ENCODE data around the gene SYNCRIP. TPM values are rescaled to one million over a fixed set of nuclear protein-coding genes. Genes with fewer than 3 reads are reported as not detected.

The SYNCRIP gene
- 25.3 TPM for total RNA-seq

DNA sequence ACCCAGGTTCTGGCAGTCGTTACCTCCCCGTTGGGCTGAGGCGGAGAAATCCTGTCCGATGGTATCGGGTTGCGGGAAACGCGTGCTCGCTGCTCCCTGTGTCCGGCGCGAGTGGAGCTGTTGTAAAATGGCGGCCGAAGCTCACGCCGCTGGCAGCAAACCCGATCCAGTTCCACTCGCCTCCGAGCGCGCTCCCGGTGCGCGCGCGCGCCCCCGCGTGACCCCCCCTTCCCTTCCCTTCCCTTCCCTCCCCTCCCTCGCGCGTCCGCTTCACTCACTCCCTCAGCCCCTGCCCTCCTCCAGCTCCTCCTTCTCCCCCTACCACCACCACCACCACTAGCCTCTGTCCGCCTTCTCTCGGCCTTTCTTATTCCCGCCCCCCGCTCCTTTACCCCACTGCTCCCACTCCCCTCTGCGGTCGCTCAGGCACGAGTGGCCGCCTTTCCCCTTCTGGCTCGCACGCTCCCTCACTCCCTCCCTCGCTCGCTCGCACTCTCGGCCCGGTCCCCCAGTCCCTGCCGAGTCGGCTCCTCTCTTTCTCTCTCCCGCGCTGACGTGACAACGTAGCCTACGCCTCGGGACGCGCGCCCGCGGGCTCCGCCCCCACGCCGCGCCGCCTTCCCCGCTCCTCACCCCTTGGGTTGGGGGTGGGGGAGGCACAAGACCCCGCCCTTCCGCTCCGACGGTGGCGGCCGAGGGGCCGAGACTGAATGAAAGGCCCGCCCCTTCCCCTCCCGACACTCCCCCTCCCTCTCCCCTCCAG, at the start of gene SYNCRIP:
TSS of gene SYNCRIP (minus strand) at position 113 of the 763 bp plus-strand sequence. CDS start 1,447 bp downstream, outside the sequence.
- intact Hi-C loops (cut with DNase I): loop anchor here (1.0 to 10.0 kb wide), 6 partner anchors 35 to 1764 kb away; partner anchors contain the start of genes CFAP206, NT5E and TBX18
- peaks cover 0 to 16% of the 10 kb centered on the region in 2 donors for H3K4me1 ChIP-seq
- H3K27ac ChIP-seq: peak within 1 kb of the TSS; percentile 96 to 97

DNA sequence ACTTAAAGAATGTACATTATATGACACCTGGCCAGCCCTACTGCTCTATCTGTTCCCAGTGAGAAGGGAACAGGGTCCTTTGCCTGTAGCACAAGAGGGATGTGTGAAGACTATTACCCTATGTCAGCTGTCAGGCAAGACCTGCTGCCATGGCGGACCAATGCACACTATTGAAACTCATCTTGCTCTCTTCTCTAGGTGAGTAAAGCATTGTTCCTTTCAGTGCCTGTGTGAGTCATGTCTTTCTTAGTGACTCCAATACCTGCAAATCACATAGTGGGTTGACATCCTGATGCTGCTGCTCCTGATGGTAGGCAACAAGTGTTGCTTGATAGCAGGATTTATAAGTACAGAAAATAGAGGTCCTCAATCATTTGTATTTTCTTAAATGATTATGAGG, 48.8 kb upstream of the SYNCRIP start:
- no peaks in the 10 kb centered on the region for H3K9me3 ChIP-seq
- H3K36me3 ChIP-seq: no peaks in the 10 kb centered on the region
- intact Hi-C loops (cut with DNase I): no loop called here
- H3K4me1 ChIP-seq: no peaks in the 10 kb centered on the region
- no peak overlapping the region for H3K4me3 ChIP-seq
- H3K27me3 ChIP-seq: no peaks in the 10 kb centered on the region
- H3K27ac ChIP-seq: no peak overlapping the region
- TF ChIP-seq, protein P1, sequence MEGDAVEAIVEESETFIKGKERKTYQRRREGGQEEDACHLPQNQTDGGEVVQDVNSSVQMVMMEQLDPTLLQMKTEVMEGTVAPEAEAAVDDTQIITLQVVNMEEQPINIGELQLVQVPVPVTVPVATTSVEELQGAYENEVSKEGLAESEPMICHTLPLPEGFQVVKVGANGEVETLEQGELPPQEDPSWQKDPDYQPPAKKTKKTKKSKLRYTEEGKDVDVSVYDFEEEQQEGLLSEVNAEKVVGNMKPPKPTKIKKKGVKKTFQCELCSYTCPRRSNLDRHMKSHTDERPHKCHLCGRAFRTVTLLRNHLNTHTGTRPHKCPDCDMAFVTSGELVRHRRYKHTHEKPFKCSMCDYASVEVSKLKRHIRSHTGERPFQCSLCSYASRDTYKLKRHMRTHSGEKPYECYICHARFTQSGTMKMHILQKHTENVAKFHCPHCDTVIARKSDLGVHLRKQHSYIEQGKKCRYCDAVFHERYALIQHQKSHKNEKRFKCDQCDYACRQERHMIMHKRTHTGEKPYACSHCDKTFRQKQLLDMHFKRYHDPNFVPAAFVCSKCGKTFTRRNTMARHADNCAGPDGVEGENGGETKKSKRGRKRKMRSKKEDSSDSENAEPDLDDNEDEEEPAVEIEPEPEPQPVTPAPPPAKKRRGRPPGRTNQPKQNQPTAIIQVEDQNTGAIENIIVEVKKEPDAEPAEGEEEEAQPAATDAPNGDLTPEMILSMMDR (IDR thresholded peaks at IDR 0.05): no peak
- DNase-seq (ENCODE audit: low spot score in 2 of 2): no peak

More for the DNA sequence above, at the start of gene SYNCRIP:
- Histone ChIP-seq H3K27me3 (no peaks in the 10 kb centered on the region), H3K9me3 (no peaks in the 10 kb centered on the region), H3K36me3 (peaks cover 0 to 18% of the 10 kb centered on the region in 2 donors), H3K4me3 (peak within 1 kb of the TSS; percentile 93 to 95)
- DNase-seq (ENCODE audit: low spot score in 2 of 2): peak; percentile 95 to 100
- TF ChIP-seq, protein P1 (IDR thresholded peaks at IDR 0.05): no peak

DNA sequence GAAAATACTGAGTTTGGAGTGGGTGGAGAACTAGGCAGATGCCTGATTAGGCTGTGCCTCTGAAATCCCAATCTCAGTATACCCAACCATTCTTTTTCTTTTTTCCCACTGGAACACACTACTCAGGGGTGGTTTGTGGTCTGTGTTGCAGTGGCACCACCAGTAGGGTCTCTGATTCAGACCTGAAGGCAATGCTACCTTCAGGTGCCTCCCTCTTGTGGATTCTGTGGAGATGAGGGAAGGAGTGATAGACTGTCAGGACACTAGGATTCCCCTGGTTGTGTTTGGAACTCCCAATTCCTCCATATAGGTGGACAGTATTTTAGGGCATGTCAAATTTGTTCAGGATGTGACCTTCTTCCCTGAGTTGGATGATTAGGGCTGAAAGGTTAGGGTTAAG, 47.4 kb upstream of the SYNCRIP start:
- DNase-seq (ENCODE audit: low spot score in 2 of 2): no peak

DNA sequence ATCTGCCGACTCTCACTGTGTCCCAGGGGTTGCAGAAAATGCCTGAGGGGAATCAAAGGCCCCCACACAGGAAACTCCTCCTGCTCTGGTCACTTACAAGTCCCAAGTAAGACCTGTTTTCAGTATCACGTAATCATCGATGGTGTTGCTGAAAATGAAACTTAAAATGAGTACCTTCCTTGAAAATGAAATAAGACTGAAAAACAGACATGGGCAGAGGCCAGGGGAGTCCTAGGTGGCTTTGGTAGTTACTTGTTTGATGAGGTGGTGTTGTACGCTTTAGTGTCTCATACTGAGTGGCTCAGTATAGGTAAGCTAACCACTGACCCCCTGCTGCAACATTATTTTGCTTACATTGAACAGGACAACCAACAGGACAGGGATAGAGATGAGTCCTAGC, 43.0 kb upstream of the SYNCRIP start:
- Histone ChIP-seq H3K4me3 (no peak overlapping the region), H3K4me1 (no peaks in the 10 kb centered on the region), H3K36me3 (no peaks in the 10 kb centered on the region), H3K27ac (no peak overlapping the region), H3K27me3 (no peaks in the 10 kb centered on the region), H3K9me3 (no peaks in the 10 kb centered on the region)
- no peak for DNase-seq (ENCODE audit: low spot score in 2 of 2)
- intact Hi-C loops (cut with DNase I): no loop called here
- TF ChIP-seq, protein P1 (IDR thresholded peaks at IDR 0.05): no peak

More for the DNA sequence above, 47.4 kb upstream of the SYNCRIP start:
- Histone ChIP-seq H3K27ac (no peak overlapping the region), H3K4me1 (no peaks in the 10 kb centered on the region), H3K4me3 (no peak overlapping the region), H3K36me3 (no peaks in the 10 kb centered on the region), H3K9me3 (no peaks in the 10 kb centered on the region), H3K27me3 (no peaks in the 10 kb centered on the region)
- intact Hi-C loops (cut with DNase I): no loop called here
- TF ChIP-seq, protein P1 (IDR thresholded peaks at IDR 0.05): no peak

DNA sequence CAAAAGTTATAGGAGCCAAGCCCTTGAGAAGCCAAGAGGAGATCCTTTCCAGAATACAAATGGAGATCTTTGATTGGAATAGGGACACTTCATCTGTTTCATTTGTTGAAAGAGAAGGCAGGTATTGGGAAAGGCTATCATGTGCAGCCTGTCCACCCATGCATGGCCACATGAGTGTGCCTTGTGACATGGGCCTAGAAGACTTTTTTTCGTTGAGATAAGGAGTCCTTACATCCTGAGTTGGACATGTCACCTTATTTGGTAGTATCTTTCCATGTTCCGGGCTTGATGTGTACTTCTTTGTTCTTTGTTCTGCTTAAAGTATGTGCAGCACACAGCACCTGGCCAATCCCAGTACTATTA, 42.1 kb upstream of the SYNCRIP start:
- Histone ChIP-seq H3K36me3 (no peaks in the 10 kb centered on the region), H3K27me3 (no peaks in the 10 kb centered on the region), H3K27ac (no peak overlapping the region), H3K9me3 (no peaks in the 10 kb centered on the region), H3K4me1 (no peaks in the 10 kb centered on the region), H3K4me3 (no peak overlapping the region)
- intact Hi-C loops (cut with DNase I): no loop called here
- DNase-seq (ENCODE audit: low spot score in 2 of 2): no peak
- TF ChIP-seq, protein P1 (IDR thresholded peaks at IDR 0.05): no peak

Data from ascending aorta (tissue), 2 donors.